A673 (cell line): Measurements from ENCODE around the gene RAC2. TPM values are rescaled to one million over a fixed set of nuclear protein-coding genes. Genes with fewer than 3 reads are reported as not detected.

Source experiments
- BruUV-seq: library from RNA; stranded (reverse); fragments of 400-500 nt; replicated peaks from 2 replicates; lab custom pipeline; 2021; lab: Mats Ljungman, UMichigan
- CTCF ChIA-PET: fragments of 300-600 bp; sonication (Branson Sonifier 250); formaldehyde crosslinking; loops from one replicate; lab custom pipeline; 2022; ENCODE audit warnings: antibody characterized with exemption; lab: Charles Lee
- POLR2A ChIA-PET: fragments of 300-600 bp; sonication (Branson Sonifier 250); formaldehyde crosslinking; loops from one replicate; lab custom pipeline; 2022; ENCODE audit warnings: antibody characterized with exemption; ENCODE audit not compliant: low non-redundant PET; lab: Charles Lee
- DNase-seq: peaks from one replicate; pipeline ENCODE4 v3.0.0-alpha.2; 2015; ENCODE audit warnings: low spot score
- H3K27ac ChIP-seq: fragments of 200-600 bp; sonication (generic); 2 replicates; pipeline ENCODE4 v1.5.1; 2016; ENCODE audit warnings: mixed run types, low read depth, mild to moderate bottlenecking, mixed read lengths, antibody characterized with exemption, low read length; ENCODE audit not compliant: poor library complexity, severe bottlenecking
- H3K27me3 ChIP-seq: fragments of 200-600 bp; sonication (generic); replicated peaks from 2 replicates; pipeline ENCODE4 v1.6.1; 2017; ENCODE audit warnings: mixed run types, low read depth, mild to moderate bottlenecking, mixed read lengths, antibody characterized with exemption, low read length; ENCODE audit not compliant: insufficient read depth, poor library complexity
- H3K36me3 ChIP-seq: fragments of 200-600 bp; sonication (generic); 2 replicates; pipeline ENCODE4 v1.6.1; 2016; ENCODE audit warnings: mixed run types, mild to moderate bottlenecking, mixed read lengths, antibody characterized with exemption, low read length; ENCODE audit not compliant: insufficient read depth, poor library complexity, severe bottlenecking
- H3K4me1 ChIP-seq: fragments of 200-600 bp; sonication (generic); 2 replicates; pipeline ENCODE4 v1.6.1; 2017; ENCODE audit warnings: mixed run types, mild to moderate bottlenecking, mixed read lengths, antibody characterized with exemption, low read length; ENCODE audit not compliant: insufficient read depth, poor library complexity, severe bottlenecking
- H3K4me3 ChIP-seq: fragments of 200-600 bp; sonication (generic); 2 replicates; pipeline ENCODE4 v1.5.1; 2016; ENCODE audit warnings: low read depth, mixed run types, mild to moderate bottlenecking, mixed read lengths, low read length; ENCODE audit not compliant: poor library complexity, severe bottlenecking
- H3K9me3 ChIP-seq: fragments of 200-600 bp; sonication (generic); 2 replicates; pipeline ENCODE4 v1.6.1; 2016; ENCODE audit warnings: mixed run types, low read depth, mild to moderate bottlenecking, mixed read lengths, antibody characterized with exemption, low read length; ENCODE audit not compliant: poor library complexity, severe bottlenecking
- EZH2 ChIP-seq: fragments of 200-600 bp; sonication (generic); IDR thresholded peaks from 2 replicates; pipeline ENCODE4 v1.6.1; 2017; ENCODE audit warnings: borderline replicate concordance, low read depth, mild to moderate bottlenecking, mixed read lengths, antibody characterized with exemption, low read length; ENCODE audit not compliant: poor library complexity, severe bottlenecking
- intact Hi-C: fragments of 100-400 bp; cut with micrococcal nuclease; formaldehyde crosslinking; loops from one replicate; pipeline ENCODE4 v1.10.0; 2022; ENCODE audit not compliant: unreplicated experiment
- total RNA-seq: library from RNA; stranded (reverse); gene quantifications from 2 replicates; pipeline ENCODE4 v1.2.3, GENCODE V29; 2021
- TF ChIP-seq, protein P1 (sequence below): fragments of 300-800, 200-600 bp; sonication (generic); conservative IDR thresholded peaks from 2 replicates; pipeline ENCODE4 v1.5.1; 2017; ENCODE audit warnings: low read depth, mild to moderate bottlenecking, antibody characterized with exemption, low read length, moderate library complexity, mixed read lengths

RAC2 gene
- total RNA-seq, 1 experiment from 2014 or later = 4.0 TPM

DNA sequence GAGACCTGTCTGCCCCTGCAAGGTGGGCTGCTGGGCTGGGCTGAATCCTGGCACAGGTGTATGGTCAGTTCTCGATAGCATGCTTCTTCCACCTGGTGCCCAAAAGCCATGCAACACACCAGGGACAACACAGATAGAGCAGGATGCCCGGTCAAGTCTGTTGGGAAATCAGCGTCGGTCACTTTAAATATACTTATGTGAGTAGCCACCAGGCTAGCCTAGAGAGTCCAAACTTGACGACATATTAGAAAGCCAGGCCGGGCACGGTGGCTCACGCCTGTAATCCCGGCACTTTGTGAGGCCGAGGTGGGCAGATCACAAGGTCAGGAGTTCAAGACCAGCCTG, 65.0 kb downstream of the RAC2 start:
- Histone ChIP-seq H3K36me3 (no peaks in the 10 kb centered on the region), H3K4me3 (no peak overlapping the region), H3K9me3 (no peaks in the 10 kb centered on the region), H3K27me3 (no peaks in the 10 kb centered on the region), H3K4me1 (no peaks in the 10 kb centered on the region), H3K27ac (no peak overlapping the region)
- TF ChIP-seq EZH2 = no peak
- TF ChIP-seq, protein P1, sequence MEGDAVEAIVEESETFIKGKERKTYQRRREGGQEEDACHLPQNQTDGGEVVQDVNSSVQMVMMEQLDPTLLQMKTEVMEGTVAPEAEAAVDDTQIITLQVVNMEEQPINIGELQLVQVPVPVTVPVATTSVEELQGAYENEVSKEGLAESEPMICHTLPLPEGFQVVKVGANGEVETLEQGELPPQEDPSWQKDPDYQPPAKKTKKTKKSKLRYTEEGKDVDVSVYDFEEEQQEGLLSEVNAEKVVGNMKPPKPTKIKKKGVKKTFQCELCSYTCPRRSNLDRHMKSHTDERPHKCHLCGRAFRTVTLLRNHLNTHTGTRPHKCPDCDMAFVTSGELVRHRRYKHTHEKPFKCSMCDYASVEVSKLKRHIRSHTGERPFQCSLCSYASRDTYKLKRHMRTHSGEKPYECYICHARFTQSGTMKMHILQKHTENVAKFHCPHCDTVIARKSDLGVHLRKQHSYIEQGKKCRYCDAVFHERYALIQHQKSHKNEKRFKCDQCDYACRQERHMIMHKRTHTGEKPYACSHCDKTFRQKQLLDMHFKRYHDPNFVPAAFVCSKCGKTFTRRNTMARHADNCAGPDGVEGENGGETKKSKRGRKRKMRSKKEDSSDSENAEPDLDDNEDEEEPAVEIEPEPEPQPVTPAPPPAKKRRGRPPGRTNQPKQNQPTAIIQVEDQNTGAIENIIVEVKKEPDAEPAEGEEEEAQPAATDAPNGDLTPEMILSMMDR = no peak
- intact Hi-C loops = no loop called here
- no TSS peak for BruUV-seq
- ChIA-PET POLR2A (no interaction called here), CTCF (no interaction called here)
- no peak for DNase-seq

DNA sequence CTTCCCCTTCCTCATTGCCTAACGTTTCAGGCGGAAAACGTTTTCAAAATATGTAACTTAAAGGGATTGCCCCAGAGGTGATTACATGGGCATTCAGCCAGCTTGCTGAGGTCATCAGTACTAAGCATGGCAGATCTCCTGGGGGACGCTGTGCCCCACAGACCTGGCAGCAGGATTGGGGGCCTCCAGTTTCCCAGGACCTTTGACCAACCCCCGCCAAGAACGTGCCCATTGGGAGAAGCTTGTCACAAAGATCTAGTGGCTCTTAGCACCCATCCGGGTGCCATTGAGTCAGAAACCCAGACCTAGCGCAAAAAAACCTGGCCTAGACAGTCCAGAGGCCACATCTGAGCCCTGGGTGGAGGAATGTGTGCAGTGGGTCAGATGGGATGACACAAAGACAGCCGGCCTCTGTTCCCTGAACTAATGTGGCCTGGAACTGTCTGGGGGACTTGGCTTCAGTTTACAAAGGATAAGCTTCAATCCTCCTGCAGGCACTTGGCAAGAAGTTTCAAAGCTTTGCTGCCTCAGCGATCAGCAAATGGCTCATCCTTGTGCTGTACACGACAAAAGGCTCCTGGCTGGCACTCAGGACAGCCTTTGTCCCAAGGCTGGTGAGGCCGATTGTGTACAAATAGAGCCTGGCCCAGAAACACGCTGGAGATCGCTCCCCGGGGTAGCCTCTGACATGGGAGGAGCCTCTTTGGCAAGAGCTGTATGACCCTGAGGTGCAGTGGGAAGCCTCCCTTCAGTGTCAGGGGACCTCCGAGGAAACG, 65.5 kb downstream of the RAC2 start:
- Histone ChIP-seq H3K27me3 (no peaks in the 10 kb centered on the region), H3K9me3 (no peaks in the 10 kb centered on the region), H3K36me3 (no peaks in the 10 kb centered on the region), H3K4me3 (no peak overlapping the region), H3K4me1 (no peaks in the 10 kb centered on the region), H3K27ac (no peak overlapping the region)
- ChIA-PET POLR2A (no interaction called here), CTCF (no interaction called here)
- intact Hi-C loops = no loop called here
- TF ChIP-seq, protein P1 = no peak
- TF ChIP-seq EZH2 = no peak
- no TSS peak for BruUV-seq
- no peak for DNase-seq

DNA sequence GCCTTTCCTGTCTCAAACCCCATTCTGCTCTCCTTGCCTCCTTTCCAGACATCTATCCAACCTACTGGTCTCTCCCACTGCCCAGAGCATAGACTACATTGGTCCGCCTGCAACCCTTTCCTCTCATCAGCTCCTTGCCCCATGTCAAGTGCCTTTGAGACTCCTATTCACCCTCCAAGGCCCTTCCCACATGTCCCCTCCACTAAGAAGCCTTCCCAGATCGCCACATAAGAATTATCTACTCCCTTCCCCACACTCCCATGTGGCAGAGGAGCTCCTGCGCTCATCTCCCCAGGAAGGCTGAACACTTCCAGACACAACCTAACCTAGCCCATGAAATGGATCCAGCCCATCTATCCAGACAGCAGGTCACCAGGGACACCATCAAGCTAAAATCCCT, 66.3 kb downstream of the RAC2 start:
- no peaks in the 10 kb centered on the region for H3K4me1 ChIP-seq
- intact Hi-C loops = no loop called here
- no peak overlapping the region for H3K27ac ChIP-seq
- no peaks in the 10 kb centered on the region for H3K9me3 ChIP-seq
- CTCF ChIA-PET = no interaction called here
- H3K27me3 ChIP-seq = no peaks in the 10 kb centered on the region
- TF ChIP-seq, protein P1 = no peak
- TF ChIP-seq EZH2 = no peak
- POLR2A ChIA-PET = no interaction called here
- H3K4me3 ChIP-seq = no peak overlapping the region
- no peak for DNase-seq
- BruUV-seq = no TSS peak
- no peaks in the 10 kb centered on the region for H3K36me3 ChIP-seq
